ENCODE measurements around the gene PNPLA7. TPM values are rescaled to one million over a fixed set of nuclear protein-coding genes. Genes with fewer than 3 reads are reported as not detected.

The PNPLA7 gene
- total and polyA plus RNA-seq, 2 of the 13 experiments (the other 11 are each of a cell fraction or from before 2014, with no cell fraction given), result 0.42 to 1.5 TPM

- TF ChIP-seq ZNF761 (CRISPR knock-in tag; conservative IDR thresholded peaks at IDR 0.05) (no peak), ZSCAN30 (CRISPR knock-in tag; IDR thresholded peaks at IDR 0.05) (no peak), ZNF547 (CRISPR knock-in tag; IDR thresholded peaks at IDR 0.05) (no peak), UBTF (CRISPR knock-in tag; IDR thresholded peaks at IDR 0.05) (0 out of 2 replicates have a peak, but pooled peaks have one; percentile 19), EZH2 (conservative IDR thresholded peaks at IDR 0.05; ENCODE audit: low read depth, low read length) (no peak), BATF2 (CRISPR knock-in tag; IDR thresholded peaks at IDR 0.05) (no peak), ELF3 (CRISPR knock-in tag; IDR thresholded peaks at IDR 0.05) (0 out of 2 replicates have a peak, but pooled peaks have one; percentile 19), PBX3 (CRISPR knock-in tag; IDR thresholded peaks at IDR 0.05; ENCODE audit: borderline replicate concordance) (no peak), ZNF775 (CRISPR knock-in tag; IDR thresholded peaks at IDR 0.05; ENCODE audit: borderline replicate concordance) (no peak), ZNF441 (CRISPR knock-in tag; IDR thresholded peaks at IDR 0.05; ENCODE audit: borderline replicate concordance) (peak; percentile 30; the same call in 1 of the 2 replicates), ZSCAN20 (CRISPR knock-in tag; IDR thresholded peaks at IDR 0.05; ENCODE audit: borderline replicate concordance) (0 out of 2 replicates have a peak, but pooled peaks have one; percentile 25), HOXD1 (CRISPR knock-in tag; IDR thresholded peaks at IDR 0.05) (0 out of 2 replicates have a peak, but pooled peaks have one; percentile 20), ZNF251 (CRISPR knock-in tag; IDR thresholded peaks at IDR 0.05) (no peak), ZFX (CRISPR knock-in tag; IDR thresholded peaks at IDR 0.05; ENCODE audit: low read depth) (peak; percentile 54), ATM (IDR thresholded peaks at IDR 0.05; ENCODE audit: borderline replicate concordance) (no peak), RARA (CRISPR knock-in tag; IDR thresholded peaks at IDR 0.05) (peak; percentile 23; the same call in 1 of the 2 replicates), ZNF18 (CRISPR knock-in tag; IDR thresholded peaks at IDR 0.05; ENCODE audit: insufficient replicate concordance) (peak; percentile 34), TFAP4 (IDR thresholded peaks at IDR 0.05; ENCODE audit: borderline replicate concordance, low read depth) (no peak), ZNF160 (CRISPR knock-in tag; IDR thresholded peaks at IDR 0.05) (no peak), MYC (CRISPR knock-in tag; IDR thresholded peaks at IDR 0.05; ENCODE audit: borderline replicate concordance) (peak; percentile 58; the same call in 1 of the 2 replicates), NFKB2 (CRISPR knock-in tag; IDR thresholded peaks at IDR 0.05; ENCODE audit: borderline replicate concordance) (0 out of 2 replicates have a peak, but pooled peaks have one; percentile 52), FOSL2 (CRISPR knock-in tag; IDR thresholded peaks at IDR 0.05) (peak; percentile 58; the same call in 1 of the 2 replicates)
Observed at GRCh38 chr9:137465000-137465719, 85.0 kb downstream of the PNPLA7 start (continued).

All from HepG2 (cell line).